GM18505 (cell line): ENCODE measurements around the gene LDLRAD3.

ENCODE experiments used
- ATAC-seq: cut with Tn5 transposase; IDR thresholded peaks from one replicate; pipeline ENCODE4 v1.9.1; 2021; ENCODE audit not compliant: unreplicated experiment
- POLR2A ChIP-seq: IDR thresholded peaks from 4 replicates; pipeline ENCODE4 v1.6.1; 2011; ENCODE audit warnings: borderline replicate concordance; ENCODE audit not compliant: insufficient read depth, insufficient read length; ENCODE audit errors: extremely low read depth

Gene LDLRAD3

GRCh38 chr11:36014898-36015665 is 71.2 kb downstream of the LDLRAD3 start:
- no peak for TF ChIP-seq POLR2A
- no peak for ATAC-seq

DNA sequence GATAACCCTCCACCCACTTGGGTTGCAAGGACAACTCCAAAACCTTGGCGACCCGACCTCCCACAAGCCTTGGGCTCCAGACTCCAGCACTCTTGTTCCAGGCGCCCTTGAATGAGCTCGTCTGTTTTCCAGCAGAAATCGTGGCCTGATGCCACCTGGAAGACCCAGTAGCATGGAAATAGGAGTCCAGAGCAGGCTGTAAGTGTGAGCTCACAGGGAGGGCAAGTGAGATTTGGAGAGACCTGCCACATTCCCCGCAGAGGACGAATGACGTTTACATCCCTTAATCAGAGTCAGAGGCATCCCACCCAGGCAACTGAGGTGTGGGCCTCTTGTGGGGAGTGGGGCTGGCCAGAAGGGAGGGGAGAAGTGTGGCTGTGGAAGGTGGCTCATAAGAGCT is 71.9 kb downstream of the LDLRAD3 start:
- no peak for ATAC-seq
- TF ChIP-seq POLR2A = no peak

DNA sequence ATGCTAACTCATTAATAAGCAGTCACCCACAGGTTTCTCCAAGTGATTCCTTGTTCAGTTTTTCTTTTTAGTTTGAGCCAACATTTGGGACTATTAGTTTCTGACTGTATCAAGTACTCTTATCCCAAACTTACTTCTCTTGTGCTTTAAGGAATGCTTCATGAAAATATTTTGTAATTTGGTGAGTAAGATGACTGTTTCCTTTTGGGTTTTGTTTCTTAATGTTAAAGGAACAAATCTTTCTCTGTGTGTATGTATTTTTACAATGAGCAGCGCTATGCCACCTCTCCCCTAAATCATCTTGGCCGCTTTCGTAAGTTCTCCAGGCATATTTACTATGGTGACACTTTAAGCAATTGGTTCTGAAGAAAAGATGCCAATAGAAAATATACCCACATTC is 72.4 kb downstream of the LDLRAD3 start:
- no peak for ATAC-seq
- no peak for TF ChIP-seq POLR2A

GRCh38 chr11:36016709-36017108 is 72.8 kb downstream of the LDLRAD3 start:
- no peak for TF ChIP-seq POLR2A
- ATAC-seq = no peak

- no peak for TF ChIP-seq POLR2A
- no peak for ATAC-seq
Measured at GRCh38 chr11:36019005-36019596, 75.2 kb downstream of the LDLRAD3 start.

GRCh38 chr11:36019722-36020121 is 75.9 kb downstream of the LDLRAD3 start:
- no peak for ATAC-seq
- TF ChIP-seq POLR2A = no peak

GRCh38 chr11:36022882-36023281 is 79.0 kb downstream of the LDLRAD3 start:
- no peak for ATAC-seq
- TF ChIP-seq POLR2A = no peak

GRCh38 chr11:36023922-36024321 is 80.1 kb downstream of the LDLRAD3 start:
- no peak for ATAC-seq
- no peak for TF ChIP-seq POLR2A

- TF ChIP-seq POLR2A = no peak
- ATAC-seq = no peak
Measured at GRCh38 chr11:36024716-36025115, 80.9 kb downstream of the LDLRAD3 start.

GRCh38 chr11:36026315-36026968 is 82.6 kb downstream of the LDLRAD3 start:
- no peak for ATAC-seq
- no peak for TF ChIP-seq POLR2A

GRCh38 chr11:36027731-36028130 is 83.9 kb downstream of the LDLRAD3 start:
- TF ChIP-seq POLR2A = no peak
- no peak for ATAC-seq

DNA sequence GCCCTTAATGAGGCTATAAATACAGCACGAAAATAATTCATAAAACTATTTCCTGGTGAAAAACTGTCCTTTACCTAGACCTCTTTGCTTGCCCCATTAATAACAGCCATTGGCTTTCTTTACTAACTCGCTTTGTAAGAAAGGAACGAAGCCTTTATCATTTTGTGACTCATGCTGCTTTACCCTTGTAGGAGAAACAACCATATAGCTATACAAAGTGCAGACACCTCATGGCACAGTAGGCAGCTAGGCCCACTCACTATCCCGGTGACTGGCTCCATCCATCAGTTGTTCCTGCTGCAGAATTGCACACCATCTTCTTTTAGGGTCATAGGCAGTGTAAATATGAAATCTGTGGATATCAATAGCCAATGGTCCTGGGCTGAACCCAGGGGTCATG is 85.8 kb downstream of the LDLRAD3 start:
- TF ChIP-seq POLR2A = no peak
- no peak for ATAC-seq

GRCh38 chr11:36030731-36031281 is 86.9 kb downstream of the LDLRAD3 start:
- ATAC-seq = no peak
- no peak for TF ChIP-seq POLR2A
